GM13977 (cell line): Measurements from ENCODE around the gene LRRC28.
"Not testable (repeated sequence)": the region's sequence is repeated elsewhere in the genome, so short reads cannot be mapped to it uniquely, and the experiment has no call there.

Source experiments
- DNase-seq: peaks from one replicate; pipeline ENCODE4 v3.0.0; 2012; ENCODE audit warnings: low spot score
- in situ Hi-C: fragments of 300-500 bp; cut with MboI; formaldehyde crosslinking; loops from one replicate; pipeline ENCODE4 v1.12.0; 2022; ENCODE audit warnings: low sequenced_read_pairs, low pct_unique_long_range_greater_than_20kb, mixed read lengths, inconsistent platforms; ENCODE audit not compliant: unreplicated experiment
- TF ChIP-seq, protein P1 (sequence below): IDR thresholded peaks from 2 replicates; pipeline ENCODE4 v1.5.1; 2012; ENCODE audit warnings: mild to moderate bottlenecking, control low read depth; ENCODE audit not compliant: insufficient read depth; ENCODE audit errors: extremely low read depth, missing control alignments

The LRRC28 gene

DNA sequence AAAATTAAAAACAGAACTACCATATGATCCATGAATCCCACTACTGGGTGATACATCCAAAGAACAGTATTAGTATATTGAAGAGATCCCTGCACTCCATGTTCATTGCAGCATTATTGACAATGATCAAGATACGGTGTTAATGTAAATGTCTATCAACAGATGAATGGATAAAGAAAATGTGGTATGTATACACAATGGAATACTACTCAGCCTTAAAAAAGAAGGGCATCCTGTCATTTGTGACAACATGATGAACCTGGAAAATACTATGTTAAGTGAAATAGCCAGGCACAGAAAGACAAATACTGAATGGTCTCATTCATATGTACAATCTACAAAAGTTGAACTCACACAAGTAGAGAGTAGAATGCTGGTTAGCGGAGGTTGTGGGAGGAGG, 18.5 kb upstream of the LRRC28 start:
- TF ChIP-seq, protein P1, sequence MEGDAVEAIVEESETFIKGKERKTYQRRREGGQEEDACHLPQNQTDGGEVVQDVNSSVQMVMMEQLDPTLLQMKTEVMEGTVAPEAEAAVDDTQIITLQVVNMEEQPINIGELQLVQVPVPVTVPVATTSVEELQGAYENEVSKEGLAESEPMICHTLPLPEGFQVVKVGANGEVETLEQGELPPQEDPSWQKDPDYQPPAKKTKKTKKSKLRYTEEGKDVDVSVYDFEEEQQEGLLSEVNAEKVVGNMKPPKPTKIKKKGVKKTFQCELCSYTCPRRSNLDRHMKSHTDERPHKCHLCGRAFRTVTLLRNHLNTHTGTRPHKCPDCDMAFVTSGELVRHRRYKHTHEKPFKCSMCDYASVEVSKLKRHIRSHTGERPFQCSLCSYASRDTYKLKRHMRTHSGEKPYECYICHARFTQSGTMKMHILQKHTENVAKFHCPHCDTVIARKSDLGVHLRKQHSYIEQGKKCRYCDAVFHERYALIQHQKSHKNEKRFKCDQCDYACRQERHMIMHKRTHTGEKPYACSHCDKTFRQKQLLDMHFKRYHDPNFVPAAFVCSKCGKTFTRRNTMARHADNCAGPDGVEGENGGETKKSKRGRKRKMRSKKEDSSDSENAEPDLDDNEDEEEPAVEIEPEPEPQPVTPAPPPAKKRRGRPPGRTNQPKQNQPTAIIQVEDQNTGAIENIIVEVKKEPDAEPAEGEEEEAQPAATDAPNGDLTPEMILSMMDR: no peak
- in situ Hi-C loops: no loop called here
- DNase-seq: no peak

- DNase-seq, in situ Hi-C loops: not testable (repeated sequence)
Observed at GRCh38 chr15:99234160-99234559, 17.1 kb upstream of the LRRC28 start.

DNA sequence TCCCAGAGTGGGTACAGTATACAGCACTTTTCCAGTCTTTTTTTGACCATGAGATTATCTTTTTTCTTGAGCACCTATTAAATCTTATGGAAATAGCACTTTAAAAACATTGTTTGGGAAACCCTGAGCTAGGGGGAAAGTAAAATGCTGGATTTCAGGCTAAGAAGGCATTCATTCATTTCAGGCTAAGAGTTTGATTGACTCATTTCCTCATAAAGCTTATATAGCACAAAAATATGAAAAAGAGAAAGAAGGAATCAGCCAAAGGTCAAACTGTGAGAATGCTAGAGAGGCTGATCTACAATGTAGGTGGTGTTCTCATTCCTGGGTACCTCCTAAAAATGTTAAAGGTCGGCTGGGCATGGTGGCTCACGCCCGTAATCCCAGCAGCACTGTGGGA, 12.4 kb upstream of the LRRC28 start:
- no peak for DNase-seq
- TF ChIP-seq, protein P1: no peak
- in situ Hi-C loops: no loop called here

DNA sequence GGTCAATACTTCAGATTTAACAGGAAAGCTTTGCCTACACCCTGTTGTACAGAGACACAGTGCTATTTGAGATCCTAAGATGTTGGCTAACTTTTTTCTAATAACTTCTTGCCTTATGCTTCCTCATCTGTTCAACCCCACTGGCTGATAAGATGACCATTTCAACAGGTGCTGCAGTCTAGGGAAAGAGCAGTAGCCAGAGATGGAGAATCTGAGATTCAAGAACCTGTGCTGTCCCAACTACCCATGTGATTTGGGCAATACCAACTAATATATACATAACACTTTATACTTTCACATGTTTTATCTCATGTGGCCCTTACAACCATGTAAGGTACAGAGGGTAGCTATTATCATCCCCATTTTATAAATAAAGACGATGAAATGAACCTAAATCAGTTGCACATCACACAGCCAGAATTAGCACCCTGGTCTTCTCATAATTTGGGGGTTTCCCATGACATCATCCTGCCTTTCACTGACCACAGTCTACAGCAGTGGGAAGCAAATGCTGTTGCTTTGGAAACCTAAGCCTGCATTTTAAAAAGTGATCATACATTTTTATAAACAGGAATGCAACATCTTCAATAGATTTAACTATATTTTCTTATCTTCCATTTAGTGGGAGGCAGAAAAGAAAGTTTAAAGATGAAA, 11.6 kb upstream of the LRRC28 start:
- TF ChIP-seq, protein P1: no peak
- peak; percentile 63 for DNase-seq
- in situ Hi-C loops: no loop called here

GRCh38 chr15:99241752-99242151, 9.5 kb upstream of the LRRC28 start:
- TF ChIP-seq, protein P1: no peak
- in situ Hi-C loops: no loop called here
- DNase-seq: no peak

DNA sequence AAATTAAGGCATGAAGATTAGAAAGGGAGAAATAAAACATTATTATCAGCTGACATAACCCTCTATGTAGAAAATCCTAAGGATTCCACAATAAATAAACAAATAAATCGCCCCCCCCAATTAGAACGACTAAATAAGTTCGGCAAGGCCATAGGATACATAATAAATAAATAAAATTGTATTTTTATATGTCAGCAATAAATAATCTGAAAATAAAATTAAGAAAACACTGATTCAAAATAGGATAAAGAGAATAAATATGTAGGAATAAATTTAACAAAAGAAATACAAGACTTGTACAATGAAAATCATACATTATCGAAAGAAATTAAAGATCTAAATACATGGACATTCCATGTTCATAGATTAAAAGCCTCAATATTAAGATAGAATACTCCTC, 7.0 kb upstream of the LRRC28 start:
- in situ Hi-C loops: no loop called here

DNA sequence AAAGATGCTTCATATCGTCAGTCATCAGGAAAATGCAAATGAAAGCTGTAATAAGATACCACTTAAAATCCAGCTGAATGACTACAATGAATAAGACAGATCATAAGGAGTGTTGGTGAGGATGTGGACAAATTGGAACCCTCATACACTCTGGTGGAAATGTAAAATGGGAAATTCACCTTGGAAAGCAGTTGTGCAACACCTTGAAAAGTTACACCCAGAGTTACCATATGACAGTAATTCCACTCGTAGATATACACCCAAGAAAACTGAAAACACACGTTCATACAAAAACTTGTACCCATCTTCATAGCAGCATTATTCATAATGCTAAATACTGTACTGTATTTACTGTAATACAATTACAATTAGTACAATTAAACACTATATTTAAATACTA, 4.2 kb upstream of the LRRC28 start:
- TF ChIP-seq, protein P1: no peak
- in situ Hi-C loops: no loop called here
- no peak for DNase-seq

More for the DNA sequence above, 7.0 kb upstream of the LRRC28 start:
- no peak for DNase-seq
- TF ChIP-seq, protein P1: no peak
